GM19468 (cell line): ENCODE data around the gene DCAF8.

ENCODE experiments used
- ATAC-seq: cut with Tn5 transposase; IDR thresholded peaks from one replicate; pipeline ENCODE4 v1.9.1; 2021; ENCODE audit warnings: mild to moderate bottlenecking, moderate library complexity, moderate number of reproducible peaks; ENCODE audit not compliant: unreplicated experiment; ENCODE audit errors: extremely low read depth

Gene DCAF8

GRCh38 chr1:160207771-160208556 lies 54.4 kb downstream of the DCAF8 start:
- ATAC-seq: no peak

- ATAC-seq: no peak
Observed at GRCh38 chr1:160207118-160207650, 55.2 kb downstream of the DCAF8 start.

GRCh38 chr1:160206421-160207117 lies 55.8 kb downstream of the DCAF8 start:
- no peak for ATAC-seq

- ATAC-seq: no peak
Observed at GRCh38 chr1:160206036-160206389, 56.3 kb downstream of the DCAF8 start.

GRCh38 chr1:160205242-160206035 lies 56.9 kb downstream of the DCAF8 start, which contains the start of gene PEA15:
Gene PEA15, plus strand, starts transcription at chr1:160205384. Its CDS starts 6,161 bp downstream, at chr1:160211545.
- no peak for ATAC-seq

GRCh38 chr1:160204526-160205241 lies 57.7 kb downstream of the DCAF8 start:
- ATAC-seq: peak; percentile 30

GRCh38 chr1:160200786-160201185 lies 61.6 kb downstream of the DCAF8 start:
- ATAC-seq: no peak

GRCh38 chr1:160197231-160197630 lies 65.1 kb downstream of the DCAF8 start:
- ATAC-seq: no peak

- no peak for ATAC-seq
Observed at GRCh38 chr1:160196143-160196542, 66.2 kb downstream of the DCAF8 start.

GRCh38 chr1:160194737-160195059 lies 67.7 kb downstream of the DCAF8 start:
- no peak for ATAC-seq

- no peak for ATAC-seq
Observed at GRCh38 chr1:160193832-160194736, 68.3 kb downstream of the DCAF8 start.

GRCh38 chr1:160193091-160193819 lies 69.1 kb downstream of the DCAF8 start:
- ATAC-seq: no peak

- no peak for ATAC-seq
Observed at GRCh38 chr1:160192234-160192633, 70.1 kb downstream of the DCAF8 start.

GRCh38 chr1:160191756-160192155 lies 70.6 kb downstream of the DCAF8 start:
- ATAC-seq: no peak

GRCh38 chr1:160189649-160190625 lies 72.4 kb downstream of the DCAF8 start, which contains the start of gene CASQ1:
Gene CASQ1, plus strand, starts transcription at chr1:160190575. Its CDS starts 177 bp downstream, at chr1:160190752.
- no peak for ATAC-seq

GRCh38 chr1:160188341-160188740 lies 74.0 kb downstream of the DCAF8 start:
- ATAC-seq: no peak

GRCh38 chr1:160187407-160187806 lies 74.9 kb downstream of the DCAF8 start:
- ATAC-seq: no peak
